ENCODE data around the gene SMARCB1. TPM values are rescaled to one million over a fixed set of nuclear protein-coding genes. Genes with fewer than 3 reads are reported as not detected.

Gene SMARCB1
- total and polyA plus RNA-seq, 2 donors (not counting 3 experiments of a cell fraction or from before 2014, with no cell fraction given) = 113 to 148 TPM

DNA sequence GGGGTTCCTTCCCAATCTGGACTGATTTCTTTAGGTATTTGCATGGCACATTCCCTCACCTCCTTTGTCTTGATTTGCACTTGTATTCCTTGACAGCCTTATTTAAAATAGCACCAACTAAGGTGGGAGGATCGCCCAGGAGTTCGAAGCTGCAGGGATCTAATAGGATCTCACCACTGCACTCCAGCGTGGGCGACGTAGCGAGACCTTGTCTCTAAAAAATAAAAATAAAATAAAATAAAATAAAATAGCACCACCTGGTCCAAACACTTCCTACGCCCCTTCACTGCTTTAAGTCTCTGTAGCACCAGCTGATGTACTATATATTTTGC is 71.7 kb downstream of the SMARCB1 start:
- Histone ChIP-seq H3K9ac (replicated peaks; ENCODE audit: extremely low read depth, insufficient read depth, low read length) (no peak overlapping the region), H3K4me1 (ENCODE audit: control insufficient read depth, extremely low read depth, insufficient read depth, low read length) (peaks cover 15% of the 10 kb centered on the region), H3K4me2 (ENCODE audit: insufficient read depth, low read length) (peak overlapping the region; percentile 96), H3K4me3 (replicated peaks in 1 of 3; ENCODE audit: insufficient read depth in 1 of 3, low read depth in 1 of 3, low read length in 3 of 3) (peak overlapping the region in 1 of 3 experiments; percentile 64), H3K9me3 (replicated peaks; ENCODE audit: control insufficient read depth, insufficient read depth, low read length) (no peaks in the 10 kb centered on the region), H4K20me1 (replicated peaks; ENCODE audit: control insufficient read depth, extremely low read depth, insufficient read depth, low read length) (no peaks in the 10 kb centered on the region), H2AFZ (ENCODE audit: low read depth, low read length) (peak overlapping the region; percentile 98), H3K79me2 (ENCODE audit: control insufficient read depth, insufficient read depth, low read length) (no peaks in the 10 kb centered on the region), H3K9me1 (replicated peaks; ENCODE audit: control insufficient read depth, extremely low read depth, insufficient read depth, low read length) (no peaks in the 10 kb centered on the region), H3K27ac (ENCODE audit: insufficient read depth, low read depth, low read length) (no peak overlapping the region), H3K27me3 (ENCODE audit: control insufficient read depth in 2 of 2, insufficient read depth in 2 of 2, low read length in 2 of 2) (no peaks in the 10 kb centered on the region), H3K36me3 (ENCODE audit: control insufficient read depth in 2 of 2, extremely low read depth in 1 of 2, insufficient read depth in 2 of 2, low read length in 2 of 2) (no peaks in the 10 kb centered on the region)
- TF ChIP-seq FOS (IDR thresholded peaks at IDR 0.05; ENCODE audit: borderline replicate concordance, insufficient read depth, low read length) (no peak), POLR2A (IDR thresholded peaks at IDR 0.05; ENCODE audit: low read depth, low read length) (no peak), JUN (IDR thresholded peaks at IDR 0.05; ENCODE audit: borderline replicate concordance, insufficient read depth, insufficient read length, low read depth) (no peak), EZH2 (IDR thresholded peaks at IDR 0.05; ENCODE audit: borderline replicate concordance, low read depth, low read length, severe bottlenecking) (no peak), MYC (IDR thresholded peaks at IDR 0.05; ENCODE audit: low read depth, low read length) (no peak), POLR2AphosphoS5 (IDR thresholded peaks at IDR 0.05; ENCODE audit: insufficient read depth, low read depth, low read length) (no peak), GATA2 (IDR thresholded peaks at IDR 0.05; ENCODE audit: insufficient read depth, insufficient read length, low read depth, low read length) (no peak)
- TF ChIP-seq, protein P1, sequence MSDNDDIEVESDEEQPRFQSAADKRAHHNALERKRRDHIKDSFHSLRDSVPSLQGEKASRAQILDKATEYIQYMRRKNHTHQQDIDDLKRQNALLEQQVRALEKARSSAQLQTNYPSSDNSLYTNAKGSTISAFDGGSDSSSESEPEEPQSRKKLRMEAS (IDR thresholded peaks at IDR 0.05; ENCODE audit: insufficient read depth, insufficient read length) = no peak
- TF ChIP-seq, protein P2, sequence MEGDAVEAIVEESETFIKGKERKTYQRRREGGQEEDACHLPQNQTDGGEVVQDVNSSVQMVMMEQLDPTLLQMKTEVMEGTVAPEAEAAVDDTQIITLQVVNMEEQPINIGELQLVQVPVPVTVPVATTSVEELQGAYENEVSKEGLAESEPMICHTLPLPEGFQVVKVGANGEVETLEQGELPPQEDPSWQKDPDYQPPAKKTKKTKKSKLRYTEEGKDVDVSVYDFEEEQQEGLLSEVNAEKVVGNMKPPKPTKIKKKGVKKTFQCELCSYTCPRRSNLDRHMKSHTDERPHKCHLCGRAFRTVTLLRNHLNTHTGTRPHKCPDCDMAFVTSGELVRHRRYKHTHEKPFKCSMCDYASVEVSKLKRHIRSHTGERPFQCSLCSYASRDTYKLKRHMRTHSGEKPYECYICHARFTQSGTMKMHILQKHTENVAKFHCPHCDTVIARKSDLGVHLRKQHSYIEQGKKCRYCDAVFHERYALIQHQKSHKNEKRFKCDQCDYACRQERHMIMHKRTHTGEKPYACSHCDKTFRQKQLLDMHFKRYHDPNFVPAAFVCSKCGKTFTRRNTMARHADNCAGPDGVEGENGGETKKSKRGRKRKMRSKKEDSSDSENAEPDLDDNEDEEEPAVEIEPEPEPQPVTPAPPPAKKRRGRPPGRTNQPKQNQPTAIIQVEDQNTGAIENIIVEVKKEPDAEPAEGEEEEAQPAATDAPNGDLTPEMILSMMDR (IDR thresholded peaks at IDR 0.05; ENCODE audit: extremely low read depth in 1 of 2, insufficient read depth in 1 of 2, low read depth in 1 of 2, low read length in 2 of 2) = no peak
- FAIRE-seq (no peak), DNase-seq (ENCODE audit: low read depth, low spot score) (no peak)
- BruUV-seq (replicated peaks) = no TSS peak
- CTCF ChIA-PET = interaction anchor here (0.7 to 2.9 kb wide), 10 partner anchors 9 to 345 kb away, joined by 3 to 71 read pairs (median 4); partner anchors contain the start of gene MIF
- intact Hi-C loops (cut with micrococcal nuclease) = no loop called here
- POLR2A ChIA-PET = interaction anchor here (0.6 to 1.6 kb wide), 2 partner anchors 36 to 337 kb away, joined by 3 to 5 read pairs; partner anchors contain the start of gene MIF
- dilution Hi-C loops (cut with MboI; ENCODE audit: extremely low pct_ligation_motif_present, low sequenced_read_pairs) = no loop called here

Data from endothelial cell of umbilical vein (primary cell).